PC-3 (cell line): ENCODE measurements around the gene P2RX4.

ENCODE experiments used
- EZH2 ChIP-seq: fragments of 300-600 bp; sonication (generic); IDR thresholded peaks from one replicate; pipeline ENCODE4 v1.6.1; 2017; ENCODE audit warnings: antibody characterized with exemption, mild to moderate bottlenecking, low read length; ENCODE audit not compliant: unreplicated experiment
- EZH2phosphoT487 ChIP-seq: fragments of 300-600 bp; sonication (generic); IDR thresholded peaks from 2 replicates; pipeline ENCODE4 v1.6.1; 2018; ENCODE audit warnings: mild to moderate bottlenecking, antibody characterized with exemption, low read length, borderline replicate concordance
- TF ChIP-seq, protein P1 (sequence below): fragments of 300-600 bp; sonication (generic); conservative IDR thresholded peaks from 2 replicates; pipeline ENCODE4 v1.5.1; 2017; ENCODE audit warnings: antibody characterized with exemption, low read depth, mild to moderate bottlenecking, low read length

DNA sequence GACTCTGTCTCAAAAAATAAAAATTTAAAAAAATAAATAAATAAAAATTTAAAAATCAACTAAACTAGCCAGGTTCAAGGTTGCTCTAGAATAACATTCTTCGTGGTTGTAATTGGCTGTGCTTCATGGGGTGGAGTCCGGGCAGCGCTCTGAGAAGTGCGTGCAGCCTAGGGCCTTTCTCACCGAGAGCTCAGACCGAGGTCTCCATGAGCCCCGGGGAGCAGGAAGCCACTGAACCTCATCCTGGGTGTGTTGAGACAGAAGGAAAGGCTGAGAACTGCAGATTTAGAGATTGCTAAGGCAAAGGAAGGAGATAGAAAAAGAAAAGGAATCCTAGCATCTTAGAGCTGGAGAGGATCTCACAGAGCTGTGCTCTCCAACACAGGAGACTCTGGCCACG lies 14.7 kb downstream of the P2RX4 start:
- TF ChIP-seq, protein P1, sequence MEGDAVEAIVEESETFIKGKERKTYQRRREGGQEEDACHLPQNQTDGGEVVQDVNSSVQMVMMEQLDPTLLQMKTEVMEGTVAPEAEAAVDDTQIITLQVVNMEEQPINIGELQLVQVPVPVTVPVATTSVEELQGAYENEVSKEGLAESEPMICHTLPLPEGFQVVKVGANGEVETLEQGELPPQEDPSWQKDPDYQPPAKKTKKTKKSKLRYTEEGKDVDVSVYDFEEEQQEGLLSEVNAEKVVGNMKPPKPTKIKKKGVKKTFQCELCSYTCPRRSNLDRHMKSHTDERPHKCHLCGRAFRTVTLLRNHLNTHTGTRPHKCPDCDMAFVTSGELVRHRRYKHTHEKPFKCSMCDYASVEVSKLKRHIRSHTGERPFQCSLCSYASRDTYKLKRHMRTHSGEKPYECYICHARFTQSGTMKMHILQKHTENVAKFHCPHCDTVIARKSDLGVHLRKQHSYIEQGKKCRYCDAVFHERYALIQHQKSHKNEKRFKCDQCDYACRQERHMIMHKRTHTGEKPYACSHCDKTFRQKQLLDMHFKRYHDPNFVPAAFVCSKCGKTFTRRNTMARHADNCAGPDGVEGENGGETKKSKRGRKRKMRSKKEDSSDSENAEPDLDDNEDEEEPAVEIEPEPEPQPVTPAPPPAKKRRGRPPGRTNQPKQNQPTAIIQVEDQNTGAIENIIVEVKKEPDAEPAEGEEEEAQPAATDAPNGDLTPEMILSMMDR: no peak
- TF ChIP-seq EZH2phosphoT487 (no peak), EZH2 (no peak)
